ENCODE measurements around the gene PKNOX2.

PKNOX2 gene

DNA sequence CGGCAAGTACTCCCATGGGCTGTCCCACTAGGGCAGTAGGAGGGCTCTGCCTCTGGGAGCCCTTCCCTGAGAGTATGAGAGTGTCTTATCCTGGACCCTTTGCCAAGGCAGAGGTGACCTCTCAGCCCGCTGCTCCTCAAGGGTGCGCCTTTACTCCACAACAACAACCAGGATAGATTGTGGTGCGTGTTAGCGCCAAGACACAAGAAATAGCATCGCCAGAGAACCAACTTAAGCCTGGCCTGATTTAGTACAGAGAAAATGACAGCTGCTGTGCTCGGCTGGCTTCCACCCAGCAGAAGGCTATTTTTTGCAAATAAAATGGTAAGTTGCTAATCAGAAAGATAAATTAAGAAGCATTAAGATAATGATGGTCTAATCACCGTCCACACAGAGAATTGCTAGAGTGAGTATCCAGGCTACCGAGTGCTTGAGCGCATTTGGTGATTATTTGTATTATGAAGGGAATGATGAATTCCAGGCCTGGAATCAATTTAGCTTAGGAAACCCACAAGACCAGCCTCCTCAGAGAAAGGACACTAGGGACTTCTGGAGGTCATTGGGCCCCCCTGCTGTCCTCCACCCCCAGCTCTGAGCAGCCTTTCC lies 119.8 kb downstream of the PKNOX2 start:
- DNase-seq (ENCODE audit: low read depth in 2 of 2): no peak

DNA sequence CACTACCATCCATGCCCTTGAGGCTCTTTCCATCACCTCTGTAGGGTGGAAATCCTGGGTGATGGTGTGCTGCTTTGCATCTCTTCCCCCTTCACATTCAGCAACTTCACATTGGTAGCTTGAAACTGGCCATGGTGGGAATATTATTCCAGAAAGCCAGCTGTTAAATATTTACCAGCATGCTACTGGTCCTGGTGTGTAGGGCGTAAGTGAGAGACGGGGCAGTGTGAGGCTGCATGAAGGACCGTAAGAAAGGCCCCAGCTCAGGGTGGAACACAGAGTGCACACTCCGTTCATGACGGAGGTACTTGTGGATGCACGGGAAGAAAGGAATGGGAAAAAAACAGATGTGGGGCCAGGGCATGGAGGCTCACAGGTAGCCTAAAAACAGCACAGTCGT lies 121.3 kb downstream of the PKNOX2 start:
- no peak for DNase-seq (ENCODE audit: low read depth in 2 of 2)

DNA sequence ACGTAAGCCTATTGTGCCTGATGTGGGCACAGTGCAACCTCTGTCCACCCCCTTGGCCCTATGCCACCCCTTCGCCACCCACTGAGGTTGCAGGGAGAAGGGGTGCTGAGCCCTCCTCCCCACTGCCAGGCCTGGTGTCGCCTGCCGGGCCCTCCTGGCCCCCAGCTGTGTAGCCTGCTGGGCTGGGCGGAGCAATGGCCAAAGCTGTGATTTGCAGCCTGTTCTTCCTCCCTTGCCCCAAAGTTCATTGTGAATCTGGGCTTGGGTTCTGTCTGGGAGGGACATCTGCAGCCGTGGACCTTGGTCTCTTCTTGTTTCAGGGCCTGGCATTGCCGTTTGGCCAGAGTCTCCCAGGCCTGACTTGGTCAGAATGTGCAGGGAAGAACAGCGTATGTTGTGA lies 121.9 kb downstream of the PKNOX2 start:
- DNase-seq (ENCODE audit: low read depth in 2 of 2): no peak

DNA sequence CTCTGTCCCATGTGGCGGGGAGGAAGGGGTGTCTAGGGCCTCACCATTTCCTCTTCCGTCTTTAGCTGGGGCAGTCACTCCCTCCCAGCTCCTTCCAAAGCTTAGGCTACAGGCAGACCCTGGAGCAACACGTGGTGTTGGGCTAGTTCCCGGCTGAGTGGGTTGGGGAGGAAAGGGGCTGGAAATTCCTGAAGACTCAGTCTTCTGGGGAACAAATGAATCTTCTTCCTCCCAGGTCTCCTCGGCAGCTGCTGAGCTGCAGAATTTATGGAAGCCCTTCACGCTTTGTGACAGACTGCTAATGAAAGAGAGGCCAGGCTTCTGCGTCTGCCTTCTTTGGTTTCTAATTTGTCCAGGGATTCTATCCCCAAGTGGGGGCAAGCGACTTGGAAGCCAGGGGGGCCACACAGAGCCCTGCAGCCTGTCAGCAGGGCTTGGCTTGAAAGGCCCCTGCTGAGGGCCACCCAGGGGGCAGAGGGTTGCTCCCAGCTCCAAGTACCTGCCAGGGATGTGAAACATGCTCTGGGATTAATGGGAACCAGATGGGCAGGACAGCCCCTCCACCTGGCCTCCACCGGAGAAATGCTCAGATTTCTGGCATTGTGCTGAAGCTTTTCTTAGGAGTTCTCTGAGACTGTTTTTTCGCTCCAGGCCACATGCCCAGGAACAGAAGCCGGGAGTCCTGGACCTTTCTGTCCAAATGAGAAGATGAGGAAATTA lies 123.1 kb downstream of the PKNOX2 start:
- DNase-seq (ENCODE audit: low read depth in 2 of 2): no peak

DNA sequence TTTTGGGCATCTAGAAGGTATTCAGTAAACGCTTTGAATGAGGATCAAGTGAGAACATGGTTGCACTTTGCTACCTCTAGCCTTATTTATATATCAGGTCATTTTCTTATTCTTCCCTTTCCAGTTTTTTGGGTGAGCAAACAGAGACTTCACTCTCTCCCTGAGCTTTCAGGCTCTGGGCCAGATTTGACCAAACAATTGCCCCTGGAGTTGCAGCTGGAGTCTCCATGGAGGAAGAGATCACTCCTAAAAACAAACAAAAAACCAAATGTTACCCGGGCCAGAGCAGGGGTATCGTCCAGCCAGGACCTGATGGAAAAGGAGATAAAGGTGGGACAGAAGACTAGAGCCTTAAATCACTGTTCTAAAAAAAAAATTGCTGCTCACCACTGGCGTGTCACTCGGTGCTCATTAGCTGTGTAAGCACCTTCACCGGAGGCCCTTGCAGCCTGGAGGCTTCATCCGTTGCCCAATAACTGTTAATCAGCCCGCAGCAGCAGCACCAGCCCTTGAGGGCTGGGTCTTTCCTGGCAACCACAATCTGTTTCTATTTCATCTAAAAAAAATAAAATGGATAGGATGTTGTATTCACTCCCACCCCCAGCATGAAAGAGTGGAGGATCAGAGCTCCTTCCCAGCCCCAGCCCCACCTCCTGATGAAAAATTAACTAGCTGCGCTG lies 125.0 kb downstream of the PKNOX2 start:
- DNase-seq (ENCODE audit: low read depth in 2 of 2): no peak

DNA sequence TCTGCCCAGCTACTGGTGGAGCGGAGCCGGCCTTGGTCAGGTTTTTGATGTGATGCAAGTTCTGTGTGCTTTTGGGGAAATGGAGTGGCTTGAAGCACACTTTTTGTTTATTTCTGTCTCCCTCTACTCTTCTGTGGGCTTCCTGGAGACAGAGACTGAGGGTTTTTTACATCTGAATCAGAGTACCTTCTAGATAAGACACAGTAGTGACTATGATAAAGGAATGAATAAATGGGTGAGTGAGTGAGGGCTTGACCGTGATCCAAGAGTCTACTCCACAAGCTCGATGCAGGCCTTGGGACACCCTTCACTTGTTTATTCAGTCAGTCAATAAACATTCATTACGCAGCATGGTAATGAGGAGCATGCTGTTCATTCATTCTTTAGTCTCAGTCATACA lies 125.7 kb downstream of the PKNOX2 start:
- no peak for DNase-seq (ENCODE audit: low read depth in 2 of 2)

DNA sequence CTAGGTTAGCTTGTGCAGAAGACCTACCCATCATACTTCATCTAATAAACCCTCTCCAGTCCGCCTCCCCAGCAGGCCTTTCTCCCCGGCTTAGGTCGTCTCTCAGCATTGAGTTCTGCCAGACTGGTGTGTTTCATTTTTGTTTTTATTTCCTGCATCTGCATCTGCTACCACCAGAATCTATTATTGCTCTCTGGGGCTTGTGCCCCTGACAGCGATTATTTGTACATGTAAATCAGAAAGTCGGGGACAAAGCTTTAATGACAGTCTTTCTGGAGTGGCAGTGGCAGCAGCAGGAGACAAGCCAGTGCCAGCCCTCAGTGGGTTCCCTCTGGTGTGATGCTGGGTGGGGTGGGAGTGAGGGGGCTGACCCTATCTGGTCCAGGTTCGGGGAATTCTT lies 127.5 kb downstream of the PKNOX2 start:
- no peak for DNase-seq (ENCODE audit: low read depth in 2 of 2)

DNA sequence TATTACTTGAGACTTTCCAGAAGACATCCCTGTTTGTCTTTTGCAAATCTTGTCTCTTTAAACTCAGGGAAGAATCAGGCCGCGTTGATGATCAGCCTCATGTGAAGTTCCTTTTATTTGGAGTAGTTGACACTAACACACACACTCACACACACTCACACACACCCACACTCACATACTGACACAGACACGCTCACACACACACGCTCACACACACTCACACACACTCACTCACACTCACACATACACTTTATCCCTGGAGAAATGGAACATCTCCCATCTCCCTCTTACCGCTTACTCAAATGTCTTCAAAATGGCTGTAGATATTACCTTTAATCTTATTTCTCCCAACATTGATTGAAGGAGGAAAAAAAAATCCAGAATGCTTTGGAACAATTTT lies 129.0 kb downstream of the PKNOX2 start:
- no peak for DNase-seq (ENCODE audit: low read depth in 2 of 2)

DNA sequence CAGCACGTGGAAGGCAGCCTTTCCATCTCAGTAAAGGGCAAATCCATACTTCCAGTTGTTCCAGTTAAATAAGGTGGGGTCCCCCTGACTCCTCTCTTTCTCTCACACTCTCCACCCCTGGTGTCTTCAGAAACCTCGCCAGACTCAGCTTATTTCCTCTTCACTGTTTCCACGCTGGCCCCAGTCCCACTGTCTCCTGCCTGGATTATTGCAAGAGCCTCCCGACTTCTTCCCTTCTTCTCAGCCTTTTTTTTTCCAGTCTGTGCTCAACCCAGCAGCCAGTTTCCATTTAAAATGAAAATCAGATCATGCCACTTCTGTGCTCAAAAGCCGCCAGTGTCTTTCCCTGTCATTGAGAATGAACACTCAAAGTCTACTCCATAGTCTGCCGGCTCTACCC lies 131.4 kb downstream of the PKNOX2 start:
- no peak for DNase-seq (ENCODE audit: low read depth in 2 of 2)

DNA sequence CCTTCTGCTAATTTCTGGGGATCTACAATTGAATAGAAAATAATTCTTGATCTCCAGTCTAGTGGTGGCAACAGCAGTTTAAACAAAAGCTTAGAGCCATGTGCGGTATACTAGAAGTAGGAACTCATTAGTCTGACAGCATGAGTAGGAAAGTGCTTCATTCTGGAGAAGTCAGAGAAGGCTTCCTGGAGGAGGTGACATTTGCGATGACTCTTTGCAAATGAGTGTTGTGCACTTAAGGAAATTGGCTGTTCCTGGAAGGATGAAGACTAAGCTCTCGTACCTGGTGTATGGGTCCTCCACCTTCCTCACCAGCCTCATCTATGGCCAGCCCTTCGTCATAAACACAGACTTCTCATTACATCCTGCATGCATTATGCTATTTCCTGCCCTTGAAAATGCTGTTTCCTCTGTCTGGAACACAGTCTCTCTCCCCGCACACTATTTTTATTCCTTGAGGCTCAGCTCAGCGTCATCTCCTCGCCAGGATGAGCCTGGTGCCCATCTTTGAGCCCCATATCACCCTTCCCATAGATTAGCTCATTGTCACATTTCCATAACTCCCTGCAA lies 132.9 kb downstream of the PKNOX2 start:
- DNase-seq (ENCODE audit: low read depth in 2 of 2): no peak

DNA sequence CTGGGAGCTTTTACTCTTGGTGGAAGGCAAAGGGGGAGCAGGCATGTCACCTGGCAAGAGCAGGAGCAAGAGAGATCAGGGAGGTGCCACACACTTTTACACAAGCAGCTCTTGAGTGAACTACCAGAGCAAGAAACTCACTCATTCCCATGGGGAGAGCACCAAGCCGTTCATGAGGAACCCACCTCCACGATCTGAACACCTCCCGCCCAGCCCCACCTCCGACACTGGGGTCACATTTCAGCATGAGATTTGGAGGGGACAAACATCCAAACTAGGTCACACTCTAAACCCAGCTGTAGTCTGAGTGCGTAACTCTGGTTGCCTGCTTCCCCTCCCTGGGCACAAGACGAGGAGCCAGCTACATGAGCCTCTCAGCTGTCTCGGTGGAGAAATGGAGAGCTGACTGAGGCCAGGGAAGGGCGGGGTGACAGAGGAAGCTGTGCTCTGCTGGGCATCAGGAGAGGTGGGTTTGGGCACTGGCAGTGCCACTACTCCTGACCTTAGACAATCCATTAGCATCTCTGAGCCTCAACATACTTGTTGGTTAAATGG lies 134.6 kb downstream of the PKNOX2 start:
- no peak for DNase-seq (ENCODE audit: low read depth in 2 of 2)

DNA sequence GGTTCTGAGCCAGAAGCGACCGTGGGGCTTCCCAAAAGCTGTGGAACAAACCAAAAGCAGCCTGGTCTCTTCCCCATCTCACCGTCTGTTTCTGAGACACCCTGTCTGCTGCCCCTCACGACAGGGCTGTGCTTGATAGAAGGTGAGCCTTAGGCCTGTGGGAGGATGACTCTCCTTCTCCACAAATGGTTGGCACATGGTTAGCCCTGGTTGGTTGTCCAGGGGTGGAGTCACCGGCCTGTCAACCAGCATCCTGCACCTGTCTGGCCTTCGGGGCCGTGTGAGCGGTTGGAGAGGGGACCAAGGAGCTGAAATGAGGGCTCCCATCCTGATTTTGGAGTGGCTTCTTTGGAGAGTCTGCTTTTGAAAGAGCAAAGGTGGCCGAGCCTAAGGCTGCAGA lies 135.3 kb downstream of the PKNOX2 start:
- DNase-seq (ENCODE audit: low read depth in 2 of 2): no peak

DNA sequence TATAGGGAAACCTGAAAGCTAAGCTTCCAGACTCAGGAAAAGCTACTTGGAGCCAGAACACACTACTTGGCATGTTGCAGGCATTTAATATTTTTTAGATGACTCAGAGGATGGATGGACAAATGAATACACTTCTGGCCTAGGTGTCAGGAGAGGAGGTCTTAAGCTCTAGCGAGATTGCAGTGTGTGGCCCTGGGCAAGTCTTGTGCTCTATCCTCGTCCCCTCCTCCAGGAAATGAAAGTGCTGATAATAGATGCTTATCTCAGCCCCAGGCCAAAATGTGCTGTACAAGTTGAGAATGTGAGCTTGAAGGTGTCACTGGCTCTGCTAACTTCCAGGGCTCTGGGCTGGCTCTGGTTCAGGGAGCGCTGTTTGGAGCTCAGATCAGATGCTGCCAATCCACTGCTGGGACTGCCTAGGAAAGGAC lies 136.3 kb downstream of the PKNOX2 start:
- DNase-seq (ENCODE audit: low read depth in 2 of 2): no peak

DNA sequence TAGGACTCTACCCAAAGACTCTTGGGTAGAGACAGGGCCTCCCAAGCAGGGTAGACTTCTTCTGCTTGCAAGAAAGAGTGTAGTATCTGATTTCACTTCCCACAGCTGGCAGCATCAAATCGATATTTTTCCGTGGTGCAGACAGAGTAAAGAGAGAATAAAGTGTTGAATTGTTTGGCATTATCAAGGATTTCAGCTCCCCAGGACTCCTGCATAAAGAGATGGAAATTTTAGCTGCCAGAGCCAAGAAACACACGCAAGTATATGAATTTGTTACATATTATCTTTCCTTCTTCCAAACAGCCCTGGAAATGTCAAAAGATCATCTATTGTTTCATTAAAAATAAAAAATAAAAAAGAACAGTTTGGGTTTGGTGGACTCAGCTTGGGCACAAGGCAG lies 136.8 kb downstream of the PKNOX2 start:
- DNase-seq (ENCODE audit: low read depth in 2 of 2): no peak

DNA sequence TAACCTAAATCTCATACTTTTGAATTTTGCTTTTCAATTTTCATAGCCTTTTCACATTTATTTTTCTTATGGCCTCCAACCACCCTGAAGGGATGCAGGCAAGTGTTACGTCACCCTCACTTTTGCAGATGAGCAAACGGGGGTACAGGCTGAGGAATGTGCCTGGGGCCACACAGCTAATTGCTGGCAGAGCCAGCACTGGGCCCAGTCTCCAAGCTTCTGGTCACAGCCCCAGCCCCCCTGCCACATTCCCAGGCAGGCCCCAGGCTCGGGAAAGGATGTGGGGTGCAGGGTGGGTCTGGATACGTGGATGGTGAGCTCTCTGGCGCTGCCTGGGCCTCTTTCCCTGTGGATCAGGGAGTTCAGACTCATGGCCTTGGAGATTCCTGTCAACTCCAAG lies 138.6 kb downstream of the PKNOX2 start:
- DNase-seq (ENCODE audit: low read depth in 2 of 2): no peak

DNA sequence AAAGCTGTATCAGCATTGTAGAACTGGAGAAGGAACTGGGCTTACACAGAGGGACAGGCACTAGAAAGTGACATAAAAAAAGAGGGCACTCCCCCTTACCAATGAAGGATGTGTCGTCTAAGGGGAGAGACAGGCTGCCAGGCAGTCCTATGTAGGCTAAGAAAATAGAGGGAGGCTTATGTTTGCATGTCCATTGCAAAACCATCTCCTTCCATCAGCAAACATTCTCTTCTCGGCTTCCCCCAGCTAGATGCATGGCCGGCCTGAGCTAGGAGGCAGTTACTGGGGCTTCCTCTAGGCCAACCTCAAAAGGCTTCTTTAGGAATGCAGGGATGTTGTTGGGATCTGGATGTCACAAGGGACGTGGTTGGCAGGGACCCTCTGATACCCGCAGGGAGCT lies 139.1 kb downstream of the PKNOX2 start:
- no peak for DNase-seq (ENCODE audit: low read depth in 2 of 2)

DNA sequence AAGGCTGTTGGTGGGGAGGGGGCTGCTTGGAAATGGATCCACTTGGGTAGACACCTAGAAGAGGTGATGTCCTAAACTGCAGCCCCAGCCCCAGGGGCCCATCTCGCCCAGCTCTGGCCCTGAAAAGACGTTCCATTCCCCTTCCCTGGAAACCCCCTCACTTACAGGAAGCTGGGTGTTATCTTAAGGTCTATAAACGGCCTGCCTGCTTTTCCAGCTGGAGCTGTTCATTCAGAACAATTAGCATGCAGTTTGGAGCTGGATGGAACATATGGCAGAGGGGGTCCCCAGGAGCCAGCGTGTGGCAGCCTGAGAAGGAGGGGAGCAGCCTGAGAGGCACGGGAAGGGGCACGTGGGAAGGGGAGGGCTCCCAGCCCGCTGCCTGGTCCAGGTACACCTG lies 139.6 kb downstream of the PKNOX2 start:
- no peak for DNase-seq (ENCODE audit: low read depth in 2 of 2)

DNA sequence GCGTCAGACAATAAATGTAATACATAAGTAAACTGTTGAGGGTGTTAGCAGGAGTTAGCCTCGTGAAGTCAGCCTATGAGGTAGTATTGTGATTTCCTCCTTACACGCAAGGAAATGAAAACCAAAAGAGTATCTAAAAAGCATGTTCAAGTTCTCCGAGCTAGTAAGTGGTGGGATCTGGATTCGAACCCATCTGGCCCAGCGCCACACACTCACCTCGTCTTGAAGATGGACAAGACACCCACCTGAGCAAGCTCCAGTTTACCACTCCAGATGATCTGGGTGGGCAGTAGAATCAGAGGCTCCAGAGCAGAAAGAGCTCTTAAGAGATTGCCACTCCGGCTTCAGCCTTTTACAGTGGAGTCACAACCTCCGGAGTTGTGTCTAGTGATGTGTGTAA lies 140.3 kb downstream of the PKNOX2 start:
- no peak for DNase-seq (ENCODE audit: low read depth in 2 of 2)

DNA sequence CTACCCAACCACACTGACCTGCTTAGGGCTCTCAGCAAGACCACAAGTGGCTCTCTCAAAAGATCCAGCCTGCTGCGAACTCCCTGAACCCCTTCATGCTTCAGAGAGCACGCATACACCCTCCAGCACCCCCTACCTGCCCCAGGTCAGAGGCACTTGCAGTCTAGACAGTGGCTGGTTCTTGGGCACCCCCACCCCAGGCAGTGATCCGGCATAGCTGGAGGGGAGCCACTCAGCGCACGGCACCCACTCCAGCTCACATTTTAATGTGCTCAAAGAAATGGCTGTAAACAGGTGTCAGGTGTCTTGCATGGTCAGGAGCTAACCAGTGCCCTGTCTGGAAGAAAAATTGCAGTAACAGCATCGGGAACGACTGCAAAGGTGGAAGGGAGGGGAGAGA lies 140.8 kb downstream of the PKNOX2 start:
- no peak for DNase-seq (ENCODE audit: low read depth in 2 of 2)

DNA sequence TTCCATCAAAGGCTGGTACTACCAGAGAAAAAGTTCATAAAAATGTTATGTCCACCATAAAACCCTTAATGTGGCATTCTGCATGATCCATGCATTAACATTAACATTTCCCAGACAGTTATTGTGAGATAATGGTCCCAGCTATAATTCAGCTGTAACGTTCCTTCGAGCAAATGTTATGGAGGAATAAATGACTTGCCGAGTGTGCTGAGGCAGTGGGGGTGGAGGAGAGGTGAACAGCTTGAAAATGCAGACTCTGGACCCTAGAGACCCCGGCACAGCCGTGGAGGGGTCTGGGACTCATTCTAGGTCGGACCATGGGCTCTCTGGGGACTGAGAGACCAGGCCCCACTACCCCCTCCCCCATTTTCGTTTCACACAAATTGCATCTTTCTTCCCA lies 141.9 kb downstream of the PKNOX2 start:
- no peak for DNase-seq (ENCODE audit: low read depth in 2 of 2)

DNA sequence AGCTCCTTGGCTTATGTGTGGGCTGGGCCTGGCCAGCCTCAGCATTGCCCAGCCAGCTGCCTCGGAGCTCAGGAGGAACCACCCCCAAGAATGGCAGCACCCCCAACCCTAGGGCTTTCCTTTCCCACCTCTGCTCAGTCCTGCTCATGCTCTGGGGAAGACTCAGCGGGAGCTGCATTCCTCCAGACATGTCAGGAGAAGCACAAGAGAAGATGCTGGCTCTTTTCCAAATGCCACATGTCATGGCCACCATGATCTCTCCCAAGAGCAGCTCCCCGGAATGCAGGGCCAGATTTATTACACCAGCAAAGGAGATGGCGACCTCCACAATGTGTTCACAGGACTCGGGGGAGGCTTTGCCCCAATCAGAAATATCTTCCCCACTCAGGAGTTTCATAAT lies 143.7 kb downstream of the PKNOX2 start:
- no peak for DNase-seq (ENCODE audit: low read depth in 2 of 2)

DNA sequence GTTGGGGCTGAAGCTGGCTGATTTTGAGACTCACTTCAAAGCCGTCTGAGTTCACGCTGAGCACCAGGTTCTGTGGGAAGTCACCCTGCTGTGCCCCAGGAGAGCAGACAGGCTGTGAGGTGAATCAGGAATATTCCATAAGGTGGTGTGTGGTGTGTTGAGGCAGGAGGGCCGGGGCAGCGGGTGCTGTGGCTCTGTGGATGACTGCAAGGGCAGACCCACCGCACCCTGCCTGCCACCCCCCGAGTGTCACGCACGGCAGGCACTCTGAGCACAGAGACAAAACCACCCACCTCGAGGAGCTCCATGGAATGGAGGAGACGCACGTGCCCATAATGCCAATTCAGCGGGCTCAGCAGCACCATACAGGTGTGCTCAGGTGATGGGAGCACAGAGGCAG lies 147.8 kb downstream of the PKNOX2 start:
- DNase-seq (ENCODE audit: low read depth in 2 of 2): no peak

DNA sequence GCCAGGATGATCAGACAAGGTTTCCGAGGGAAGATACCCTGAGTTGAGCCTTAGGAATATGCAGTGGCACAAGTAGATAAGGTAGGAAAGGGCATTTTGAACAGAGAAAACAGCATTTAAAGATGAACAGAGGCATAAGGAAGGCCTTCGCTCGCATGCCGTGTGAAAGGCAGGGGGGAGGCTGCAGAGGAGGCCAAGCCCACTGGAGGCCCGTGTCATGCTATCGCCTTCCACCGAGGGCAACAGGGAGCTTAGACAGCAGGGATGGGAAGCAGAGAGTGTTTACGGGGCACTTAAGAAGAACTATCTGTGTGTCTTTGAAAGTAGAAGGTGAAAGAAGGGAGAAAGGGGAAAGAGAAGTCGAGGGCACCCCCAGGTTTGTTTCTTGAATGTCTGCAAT lies 148.3 kb downstream of the PKNOX2 start:
- no peak for DNase-seq (ENCODE audit: low read depth in 2 of 2)

Measured in stimulated activated CD8-positive, alpha-beta memory T cell treated with anti-CD3 and anti-CD28 coated beads, Interleukin-2, amount 100 ng/mL, for 48 hours (primary cell).